ENCODE measurements around the gene ABHD4. TPM values are rescaled to one million over a fixed set of nuclear protein-coding genes. Genes with fewer than 3 reads are reported as not detected.

ABHD4 gene
- total RNA-seq, 1 donor from 2014 or later = 11.6 TPM

GRCh38 chr14:22555384-22556011 lies 42.6 kb upstream of the ABHD4 start:
- TF ChIP-seq CTCF (conservative IDR thresholded peaks at IDR 0.05) = no peak
- Mint-ChIP-seq H3K27me3 (ENCODE audit: low read depth) (no peaks in the 10 kb centered on the region), H3K4me1 (peaks cover 48% of the 10 kb centered on the region), H3K27ac (ENCODE audit: unreplicated experiment) (peak overlapping the region; percentile 60), H3K36me3 (ENCODE audit: low read depth) (no peaks in the 10 kb centered on the region), H3K4me3 (no peak overlapping the region), H3K9me3 (no peaks in the 10 kb centered on the region)
- DNase-seq (ENCODE audit: low read depth, low spot score) = no peak

- H3K4me1 Mint-ChIP-seq = peaks cover 52% of the 10 kb centered on the region
- H3K36me3 Mint-ChIP-seq (ENCODE audit: low read depth) = no peaks in the 10 kb centered on the region
- TF ChIP-seq CTCF (conservative IDR thresholded peaks at IDR 0.05) = no peak
- no peaks in the 10 kb centered on the region for H3K27me3 Mint-ChIP-seq (ENCODE audit: low read depth)
- no peak for DNase-seq (ENCODE audit: low read depth, low spot score)
- no peak overlapping the region for H3K4me3 Mint-ChIP-seq
- no peaks in the 10 kb centered on the region for H3K9me3 Mint-ChIP-seq
- H3K27ac Mint-ChIP-seq (ENCODE audit: unreplicated experiment) = peak overlapping the region; percentile 98
These were observed 41.8 kb upstream of the ABHD4 start for GRCh38 chr14:22556021-22556989.

DNA sequence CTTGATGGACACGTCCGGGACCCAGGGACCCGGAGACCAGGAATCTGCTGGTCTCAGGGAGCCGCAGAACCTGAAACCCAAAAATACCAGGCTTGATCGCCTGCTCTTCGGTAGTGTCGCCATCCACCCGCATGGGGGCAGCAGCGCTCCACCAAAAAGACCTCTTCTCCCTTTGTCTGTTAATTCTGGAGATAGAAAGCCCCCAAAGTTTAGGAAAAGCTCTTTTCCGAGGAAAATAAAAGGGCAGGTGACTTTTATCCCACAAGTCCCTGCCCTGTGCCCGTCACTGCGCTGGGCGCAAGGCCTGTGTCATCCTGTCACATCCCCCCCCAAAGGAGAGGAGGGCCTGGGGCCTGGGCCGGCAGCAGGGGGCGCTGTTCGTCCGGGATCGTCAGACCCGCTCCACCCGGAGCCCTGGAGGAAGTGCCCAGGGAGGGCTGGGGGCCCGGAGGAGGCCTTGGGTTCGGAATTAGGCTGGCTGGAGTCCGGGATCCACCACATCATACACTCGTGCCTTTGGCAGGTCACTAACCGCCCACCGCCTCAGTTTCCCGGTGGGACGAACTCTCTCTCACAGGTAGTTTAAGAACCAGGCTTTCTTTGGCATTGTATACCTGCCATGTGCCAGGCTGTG lies 41.0 kb upstream of the ABHD4 start:
- Mint-ChIP-seq H3K36me3 (ENCODE audit: low read depth) (no peaks in the 10 kb centered on the region), H3K27me3 (ENCODE audit: low read depth) (no peaks in the 10 kb centered on the region), H3K4me3 (peak overlapping the region; percentile 31), H3K27ac (ENCODE audit: unreplicated experiment) (peak overlapping the region; percentile 98), H3K9me3 (no peaks in the 10 kb centered on the region), H3K4me1 (peaks cover 51% of the 10 kb centered on the region)
- peak; percentile 100 for TF ChIP-seq CTCF (conservative IDR thresholded peaks at IDR 0.05)
- peak; percentile 94 for DNase-seq (ENCODE audit: low read depth, low spot score)

- Mint-ChIP-seq H3K27ac (ENCODE audit: unreplicated experiment) (peak overlapping the region; percentile 6), H3K9me3 (no peaks in the 10 kb centered on the region), H3K4me1 (peaks cover 51% of the 10 kb centered on the region), H3K36me3 (ENCODE audit: low read depth) (no peaks in the 10 kb centered on the region), H3K27me3 (ENCODE audit: low read depth) (no peaks in the 10 kb centered on the region), H3K4me3 (peak overlapping the region; percentile 27)
- DNase-seq (ENCODE audit: low read depth, low spot score) = no peak
- TF ChIP-seq CTCF (conservative IDR thresholded peaks at IDR 0.05) = no peak
These were observed 40.3 kb upstream of the ABHD4 start for GRCh38 chr14:22557846-22558220.

- Mint-ChIP-seq H3K4me3 (peak overlapping the region; percentile 27), H3K36me3 (ENCODE audit: low read depth) (no peaks in the 10 kb centered on the region), H3K4me1 (peaks cover 51% of the 10 kb centered on the region), H3K27me3 (ENCODE audit: low read depth) (no peaks in the 10 kb centered on the region), H3K9me3 (no peaks in the 10 kb centered on the region), H3K27ac (ENCODE audit: unreplicated experiment) (no peak overlapping the region)
- TF ChIP-seq CTCF (conservative IDR thresholded peaks at IDR 0.05) = peak; percentile 20
- DNase-seq (ENCODE audit: low read depth, low spot score) = no peak
These were observed 39.7 kb upstream of the ABHD4 start for GRCh38 chr14:22558221-22558913.
